ENCODE results near the gene WDTC1.

DNA sequence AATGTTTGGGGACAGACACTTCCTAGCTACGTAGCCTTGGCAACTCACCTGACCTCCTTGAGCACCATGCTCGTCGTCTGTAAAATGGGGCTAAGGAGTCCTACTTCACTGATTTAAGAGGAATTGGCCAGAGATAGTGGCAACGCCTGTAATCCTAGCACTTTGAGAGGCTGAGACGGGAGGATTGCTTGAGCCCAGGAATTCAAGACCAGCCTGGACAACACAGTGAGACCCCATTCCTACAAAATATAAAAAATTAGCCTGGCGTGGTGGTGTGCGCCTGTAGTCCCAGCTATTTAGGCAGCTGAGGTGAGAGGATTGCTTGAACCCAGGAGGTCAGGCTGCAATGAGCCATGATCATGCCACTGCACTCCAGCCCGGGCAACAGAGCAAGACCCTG, 111.9 kb downstream of the WDTC1 start:
- TF ChIP-seq POLR2AphosphoS5 (IDR thresholded peaks at IDR 0.05): no peak
- TF ChIP-seq, protein P1, sequence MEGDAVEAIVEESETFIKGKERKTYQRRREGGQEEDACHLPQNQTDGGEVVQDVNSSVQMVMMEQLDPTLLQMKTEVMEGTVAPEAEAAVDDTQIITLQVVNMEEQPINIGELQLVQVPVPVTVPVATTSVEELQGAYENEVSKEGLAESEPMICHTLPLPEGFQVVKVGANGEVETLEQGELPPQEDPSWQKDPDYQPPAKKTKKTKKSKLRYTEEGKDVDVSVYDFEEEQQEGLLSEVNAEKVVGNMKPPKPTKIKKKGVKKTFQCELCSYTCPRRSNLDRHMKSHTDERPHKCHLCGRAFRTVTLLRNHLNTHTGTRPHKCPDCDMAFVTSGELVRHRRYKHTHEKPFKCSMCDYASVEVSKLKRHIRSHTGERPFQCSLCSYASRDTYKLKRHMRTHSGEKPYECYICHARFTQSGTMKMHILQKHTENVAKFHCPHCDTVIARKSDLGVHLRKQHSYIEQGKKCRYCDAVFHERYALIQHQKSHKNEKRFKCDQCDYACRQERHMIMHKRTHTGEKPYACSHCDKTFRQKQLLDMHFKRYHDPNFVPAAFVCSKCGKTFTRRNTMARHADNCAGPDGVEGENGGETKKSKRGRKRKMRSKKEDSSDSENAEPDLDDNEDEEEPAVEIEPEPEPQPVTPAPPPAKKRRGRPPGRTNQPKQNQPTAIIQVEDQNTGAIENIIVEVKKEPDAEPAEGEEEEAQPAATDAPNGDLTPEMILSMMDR (IDR thresholded peaks at IDR 0.05): no peak
- no peak for TF ChIP-seq POLR2A (IDR thresholded peaks at IDR 0.05; ENCODE audit: low read depth)

All from esophagus muscularis mucosa (tissue), 3 donors.